Measurements from ENCODE around the gene PDAP1.
"Not testable (repeated sequence)": the region's sequence is repeated elsewhere in the genome, so short reads cannot be mapped to it uniquely, and the experiment has no call there.

PDAP1 gene

DNA sequence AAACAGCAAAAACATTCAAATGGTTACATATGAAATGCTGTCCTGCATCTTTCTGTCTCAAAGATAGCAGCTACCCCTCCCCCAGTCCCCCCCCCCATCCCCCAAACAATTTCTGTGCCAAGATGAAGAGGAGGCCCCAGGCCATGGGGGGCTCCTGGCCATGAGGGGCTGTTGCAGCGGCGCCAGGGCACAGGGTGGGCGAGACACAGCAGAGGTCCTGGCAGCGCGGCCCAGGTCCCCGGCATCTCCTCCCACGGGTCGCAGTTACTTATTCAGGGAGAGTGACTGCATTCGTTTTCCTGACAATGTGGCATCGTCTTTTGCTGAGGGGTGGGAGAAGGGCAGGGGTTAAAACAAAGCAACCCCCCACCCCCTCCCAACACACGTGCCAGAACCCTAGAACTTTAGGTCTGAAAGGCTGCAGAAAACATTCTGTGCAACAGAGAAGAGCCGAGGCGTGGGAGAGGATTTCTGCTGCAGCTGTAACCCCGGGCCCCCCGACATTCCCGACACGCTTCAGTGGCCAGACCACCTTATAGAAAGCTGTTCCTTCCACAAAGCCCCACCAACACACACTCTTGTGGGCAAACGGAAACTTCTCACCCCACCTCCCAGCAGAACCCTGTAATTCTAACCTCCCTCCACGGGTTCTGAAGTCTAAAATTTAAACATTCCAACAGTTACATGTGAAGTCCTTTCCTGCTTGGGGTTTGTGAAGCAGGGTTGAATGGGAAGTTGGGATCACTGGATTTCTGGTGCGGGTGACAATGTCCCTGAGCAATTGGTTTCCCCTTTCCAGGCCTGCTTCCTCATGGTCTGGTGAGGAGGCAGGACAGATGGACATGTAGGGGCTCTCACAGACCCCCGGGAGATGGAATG, 11.7 kb downstream of the PDAP1 start:
- no peak for DNase-seq (ENCODE audit: low spot score)

DNA sequence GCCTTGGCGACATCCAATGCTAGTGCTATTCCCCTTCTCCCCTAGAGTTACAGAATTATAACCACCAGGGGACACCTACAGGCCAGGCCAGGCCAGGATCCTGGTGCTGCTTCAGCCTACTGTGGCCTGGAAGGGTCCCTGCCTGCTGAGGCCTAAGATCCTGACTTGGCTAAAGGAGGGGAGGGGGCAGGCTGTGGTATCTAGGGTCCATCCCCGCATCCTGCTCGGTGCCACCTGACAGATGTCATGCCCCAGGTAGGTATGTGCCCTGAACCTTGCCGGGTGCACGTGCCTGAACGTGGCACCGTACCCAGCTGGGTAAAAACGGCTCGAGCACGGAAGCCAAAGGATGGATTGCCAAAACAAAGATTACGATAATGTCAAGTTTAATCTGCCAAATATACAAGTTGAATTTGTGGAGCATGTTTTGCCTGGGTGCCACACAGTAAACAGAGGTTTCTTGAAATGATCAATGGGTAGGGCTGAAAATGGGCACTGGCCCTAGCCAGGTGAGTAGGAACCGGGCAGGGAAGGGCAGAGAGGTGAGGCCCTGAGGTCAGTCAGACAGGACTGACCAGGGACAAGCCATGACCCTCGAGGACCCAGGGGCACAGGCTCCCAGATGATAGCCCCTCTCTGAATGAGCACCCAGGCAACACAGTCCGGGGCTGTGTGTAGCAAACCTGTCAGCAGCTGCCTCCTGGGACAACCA, 12.6 kb downstream of the PDAP1 start:
- DNase-seq (ENCODE audit: low spot score): no peak

DNA sequence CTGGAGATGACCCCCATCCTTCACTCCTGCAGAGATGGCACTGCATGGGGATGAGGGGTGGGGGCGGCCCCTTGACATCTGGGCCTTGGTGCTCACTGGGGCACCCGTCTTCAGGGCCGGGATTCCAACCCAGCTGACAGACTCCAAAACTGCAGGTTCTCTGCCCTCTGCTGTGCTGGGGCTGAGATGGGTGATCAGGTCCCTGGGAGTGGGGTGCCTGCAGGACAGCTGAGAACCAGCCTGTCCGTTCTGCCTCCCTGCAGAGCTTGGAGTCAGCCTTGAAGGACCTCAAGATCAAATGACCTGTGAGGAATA, 14.3 kb downstream of the PDAP1 start:
- DNase-seq (ENCODE audit: low spot score): no peak

DNA sequence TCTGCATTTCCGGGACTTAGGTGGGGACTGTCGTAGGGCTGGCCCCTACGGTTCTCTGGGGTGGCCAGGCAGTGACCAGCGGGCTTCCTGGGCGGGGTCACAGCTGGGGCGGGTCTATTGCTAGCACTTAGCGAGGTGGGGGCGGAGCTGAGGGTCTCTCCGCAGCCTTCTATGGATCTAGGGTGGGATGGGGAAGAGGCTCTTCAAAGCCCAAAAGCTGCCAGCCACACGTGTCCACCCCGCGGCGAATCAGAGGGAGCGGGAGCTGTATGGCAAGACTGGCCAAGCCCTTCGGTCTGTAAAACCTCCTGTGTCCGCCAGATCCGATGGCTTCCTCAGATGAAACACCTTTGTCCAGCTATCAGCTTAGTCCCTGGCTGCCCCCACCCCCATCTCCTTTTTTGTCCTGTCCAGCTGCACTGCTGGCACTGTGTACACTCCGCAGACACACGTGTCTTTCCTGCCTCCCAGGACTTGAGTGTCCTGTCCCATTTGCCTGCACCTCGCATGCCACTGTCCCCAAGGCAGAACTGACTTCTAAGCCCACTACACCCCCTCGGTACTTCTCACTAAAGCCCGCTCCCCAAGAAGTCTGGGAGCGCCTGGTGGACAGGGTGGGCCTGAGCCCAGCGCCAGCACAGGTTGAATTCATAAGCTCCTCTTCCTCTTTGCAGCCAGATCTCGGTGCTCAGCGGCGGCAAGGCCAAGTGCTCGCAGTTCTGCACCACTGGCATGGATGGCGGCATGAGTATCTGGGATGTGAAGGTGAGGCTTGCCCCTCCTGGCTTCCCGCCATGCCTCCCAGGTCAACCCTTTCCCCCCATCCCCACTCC, 14.8 kb downstream of the PDAP1 start:
- DNase-seq (ENCODE audit: low spot score): no peak

DNA sequence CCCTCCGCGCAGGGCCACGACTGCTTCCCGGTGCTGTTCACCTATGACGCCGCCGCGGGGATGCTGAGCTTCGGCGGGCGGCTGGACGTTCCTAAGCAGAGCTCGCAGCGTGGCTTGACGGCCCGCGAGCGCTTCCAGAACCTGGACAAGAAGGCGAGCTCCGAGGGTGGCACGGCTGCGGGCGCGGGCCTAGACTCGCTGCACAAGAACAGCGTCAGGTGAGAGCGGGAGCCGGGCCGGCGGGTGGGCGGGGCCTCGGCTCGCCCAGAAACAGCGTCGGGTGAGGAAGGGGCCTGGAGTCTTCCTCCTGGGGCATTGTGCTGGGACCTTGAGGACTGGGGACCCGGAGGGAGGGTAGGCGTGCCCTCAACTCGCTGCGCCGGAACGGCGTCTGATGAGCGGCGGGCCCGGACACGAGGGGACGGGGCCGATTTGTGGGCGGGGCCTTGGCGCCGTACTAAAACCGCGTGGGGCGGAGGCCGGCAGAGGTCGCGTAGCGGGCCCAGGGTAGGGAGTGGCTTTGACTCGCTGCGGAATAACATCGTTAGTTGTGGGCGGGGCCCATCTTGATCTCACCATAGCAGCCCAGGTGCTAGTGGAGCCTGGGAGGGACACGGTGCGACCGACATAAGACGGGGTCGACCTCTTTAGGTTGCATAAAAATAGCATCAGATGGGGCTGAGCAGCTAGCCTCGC, 15.6 kb downstream of the PDAP1 start:
- peak; percentile 86 for DNase-seq (ENCODE audit: low spot score)

DNA sequence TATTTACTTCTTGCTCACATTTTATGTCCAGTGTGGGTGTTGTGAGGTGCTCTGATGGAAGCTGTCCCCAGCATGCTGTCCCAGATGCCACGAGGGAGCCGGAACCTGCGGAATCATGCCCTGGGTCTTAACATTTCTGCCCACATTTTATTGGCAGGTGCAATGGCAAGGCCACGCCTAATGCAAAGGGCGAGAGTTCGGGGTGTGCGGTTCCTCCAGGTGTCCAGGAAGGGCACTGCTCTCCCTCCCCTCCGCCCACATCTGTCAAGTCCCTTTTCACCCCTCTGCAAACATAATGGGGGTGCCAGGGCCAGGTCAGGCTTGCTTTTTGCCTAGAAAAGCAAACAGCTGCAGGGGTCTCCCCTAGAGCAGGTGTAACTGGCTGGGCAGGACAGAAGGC, 16.4 kb downstream of the PDAP1 start:
- DNase-seq (ENCODE audit: low spot score): no peak

DNA sequence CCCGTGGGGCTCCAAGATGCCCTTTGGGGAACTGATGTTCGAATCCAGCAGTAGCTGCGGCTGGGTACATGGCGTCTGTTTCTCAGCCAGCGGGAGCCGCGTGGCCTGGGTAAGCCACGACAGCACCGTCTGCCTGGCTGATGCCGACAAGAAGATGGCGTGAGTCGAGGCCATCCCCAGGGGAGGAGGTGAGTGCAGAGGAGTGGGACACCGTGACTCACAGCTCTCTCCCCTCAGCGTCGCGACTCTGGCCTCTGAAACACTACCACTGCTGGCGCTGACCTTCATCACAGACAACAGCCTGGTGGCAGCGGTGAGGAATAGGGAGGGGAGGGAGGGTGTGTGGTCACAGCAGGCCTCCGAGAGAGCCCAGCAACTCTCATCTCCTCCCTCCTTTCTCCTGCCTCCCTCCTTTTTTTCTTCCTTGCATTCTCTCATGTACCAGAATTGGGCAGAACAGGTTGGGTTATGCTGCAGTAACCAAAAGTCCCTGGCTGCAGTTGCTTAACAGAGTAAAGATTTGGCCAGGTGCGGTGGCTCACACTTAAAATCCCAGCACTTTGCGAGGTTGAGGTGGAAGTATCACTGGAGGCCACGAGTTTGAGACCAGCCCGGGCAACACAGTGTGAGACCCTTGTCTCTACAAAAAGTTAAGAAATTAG, 17.3 kb downstream of the PDAP1 start:
- no peak for DNase-seq (ENCODE audit: low spot score)

DNA sequence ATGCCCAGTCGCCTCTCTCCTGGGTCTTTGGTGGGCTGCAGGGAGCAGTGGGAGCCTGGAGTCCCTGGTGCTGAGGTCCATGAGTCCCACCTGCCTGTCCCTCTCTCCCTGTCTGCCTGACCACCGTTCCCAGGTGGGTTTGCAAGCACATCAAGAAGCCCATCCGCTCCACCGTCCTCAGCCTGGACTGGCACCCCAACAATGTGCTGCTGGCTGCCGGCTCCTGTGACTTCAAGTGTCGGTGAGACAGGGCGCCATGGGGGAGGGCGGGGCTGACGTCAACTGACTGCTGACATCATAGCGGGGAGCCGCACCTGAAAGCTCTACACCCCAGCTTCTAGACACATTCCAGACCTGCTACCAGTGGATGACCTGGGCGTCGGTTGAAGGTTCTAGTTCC, 18.6 kb downstream of the PDAP1 start:
- DNase-seq (ENCODE audit: low spot score): no peak

DNA sequence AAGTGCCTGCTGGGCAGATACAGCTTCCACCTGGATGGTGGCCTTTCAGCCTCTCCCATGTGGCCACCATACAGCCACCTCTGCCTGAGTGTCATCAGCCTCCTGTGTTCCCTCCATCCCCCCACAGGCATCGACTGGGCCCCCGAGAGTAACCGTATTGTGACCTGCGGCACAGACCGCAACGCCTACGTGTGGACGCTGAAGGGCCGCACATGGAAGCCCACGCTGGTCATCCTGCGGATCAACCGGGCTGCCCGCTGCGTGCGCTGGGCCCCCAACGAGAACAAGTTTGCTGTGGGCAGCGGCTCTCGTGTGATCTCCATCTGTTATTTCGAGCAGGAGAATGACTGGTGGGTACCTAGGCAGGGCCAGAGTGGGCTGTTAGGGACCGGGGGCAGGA, 20.5 kb downstream of the PDAP1 start:
- no peak for DNase-seq (ENCODE audit: low spot score)

DNA sequence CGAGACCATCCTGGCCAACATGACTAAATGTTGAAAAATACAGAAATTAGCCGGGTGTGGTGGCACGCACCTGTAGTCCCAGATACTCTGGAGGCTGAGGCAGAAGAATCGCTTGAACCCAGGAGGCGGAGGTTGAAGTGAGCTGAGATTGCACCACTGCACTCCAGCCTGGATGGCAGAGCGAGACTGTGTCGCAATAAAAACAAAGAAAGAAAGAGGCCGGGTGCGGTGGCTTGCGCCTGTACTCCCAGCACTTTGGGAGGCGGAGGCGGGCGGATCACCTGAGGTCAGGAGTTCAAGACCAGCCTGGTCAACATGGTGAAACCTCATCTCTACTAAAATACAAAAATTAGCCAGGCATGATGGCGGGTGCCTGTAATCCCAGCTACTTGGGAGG, 21.2 kb downstream of the PDAP1 start:
- not testable (repeated sequence) for DNase-seq (ENCODE audit: low spot score)

DNA sequence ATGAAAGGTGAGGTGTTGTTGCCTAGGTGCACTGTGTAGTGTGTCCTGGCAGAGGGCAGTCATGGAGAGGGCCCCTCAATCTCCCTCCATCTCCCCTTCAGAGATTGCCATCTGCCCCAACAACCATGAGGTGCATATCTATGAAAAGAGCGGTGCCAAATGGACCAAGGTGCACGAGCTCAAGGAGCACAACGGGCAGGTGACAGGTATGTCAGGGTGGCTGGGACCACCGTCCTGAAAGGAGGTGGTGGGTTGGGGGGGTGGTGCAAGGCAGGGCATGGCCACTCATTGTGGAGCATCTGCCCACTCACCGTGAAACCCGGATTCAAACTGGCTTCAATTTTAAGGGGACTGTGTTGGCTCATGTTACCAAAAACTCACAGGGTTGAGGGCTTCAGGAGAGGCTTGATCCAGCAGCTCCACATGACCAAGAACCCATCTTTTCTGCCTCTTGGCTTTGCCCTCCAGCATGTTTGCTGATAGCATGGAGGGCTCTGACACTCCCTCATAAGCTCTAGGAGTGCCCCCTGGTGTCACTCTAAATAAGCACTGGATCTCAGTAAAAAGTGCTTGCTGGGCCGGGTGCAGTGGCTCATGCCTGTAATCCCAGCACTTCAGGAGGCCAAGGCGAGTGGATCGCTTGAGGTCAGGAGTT, 21.7 kb downstream of the PDAP1 start:
- DNase-seq (ENCODE audit: low spot score): peak; percentile 72

DNA sequence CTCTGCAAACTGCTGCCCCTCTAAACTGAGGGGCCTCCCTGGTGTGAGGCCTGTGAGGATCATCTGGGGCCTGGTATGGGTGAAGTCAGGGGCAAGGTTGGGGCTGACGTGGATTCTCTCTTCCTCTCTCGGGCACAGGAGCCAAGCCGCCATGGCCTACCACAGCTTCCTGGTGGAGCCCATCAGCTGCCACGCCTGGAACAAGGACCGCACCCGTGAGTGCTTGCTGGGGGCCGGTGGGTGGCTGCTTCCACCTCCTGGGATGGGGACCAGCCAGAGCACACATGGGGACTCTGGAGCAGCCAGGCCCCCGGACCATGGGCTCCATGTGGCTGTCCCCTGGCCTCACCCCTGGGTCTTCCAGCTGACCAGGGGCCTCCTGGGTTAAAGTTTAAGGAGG, 22.8 kb downstream of the PDAP1 start:
- DNase-seq (ENCODE audit: low spot score): no peak

DNA sequence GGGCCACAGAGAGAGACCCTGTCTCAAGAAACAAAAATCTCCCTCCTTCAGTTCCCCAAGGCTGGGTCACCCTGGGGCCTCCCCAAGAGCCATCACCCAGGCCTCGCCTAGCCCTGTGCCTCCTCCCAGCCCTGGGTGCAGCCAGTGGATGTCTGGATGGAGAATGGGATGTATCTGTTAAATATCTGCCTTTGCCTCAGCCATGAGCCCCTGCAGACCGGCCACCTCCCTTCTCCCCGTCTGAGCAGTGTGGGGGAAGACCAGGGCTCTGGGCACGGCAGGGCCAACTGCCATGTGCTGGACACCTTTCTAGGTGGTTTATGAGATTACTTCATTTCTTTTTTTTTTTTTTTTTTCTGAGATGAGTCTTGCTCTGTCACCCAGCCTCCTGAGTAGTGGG, 23.9 kb downstream of the PDAP1 start:
- no peak for DNase-seq (ENCODE audit: low spot score)

DNA sequence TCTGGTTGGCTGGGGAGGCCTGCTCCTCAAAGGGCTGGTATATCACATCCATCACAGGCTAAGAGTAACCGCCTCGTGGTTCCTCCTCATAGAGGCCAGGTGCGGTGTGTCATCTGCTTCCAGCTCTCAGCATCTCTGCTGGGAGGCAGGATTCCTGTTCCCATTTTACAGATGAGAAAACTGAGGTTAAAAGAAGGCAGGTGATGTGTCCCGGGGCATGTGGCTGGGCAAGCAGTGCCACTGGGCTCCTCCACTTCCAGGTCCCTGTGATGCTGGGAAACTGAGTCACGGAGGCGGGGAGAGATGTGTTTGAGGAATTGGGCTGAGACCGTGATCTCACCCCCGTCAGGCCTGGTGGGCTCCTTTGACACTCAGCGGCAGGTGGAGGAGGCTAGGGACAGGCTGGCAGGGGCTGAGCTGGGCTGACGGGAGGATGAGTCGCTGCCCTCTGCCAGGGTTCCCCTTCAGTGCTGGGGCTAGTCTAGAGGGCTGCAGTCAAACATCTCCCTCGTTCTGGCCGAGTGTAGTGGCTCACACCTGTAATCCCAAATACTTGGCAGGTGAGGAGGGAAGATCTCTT, 24.5 kb downstream of the PDAP1 start:
- no peak for DNase-seq (ENCODE audit: low spot score)

DNA sequence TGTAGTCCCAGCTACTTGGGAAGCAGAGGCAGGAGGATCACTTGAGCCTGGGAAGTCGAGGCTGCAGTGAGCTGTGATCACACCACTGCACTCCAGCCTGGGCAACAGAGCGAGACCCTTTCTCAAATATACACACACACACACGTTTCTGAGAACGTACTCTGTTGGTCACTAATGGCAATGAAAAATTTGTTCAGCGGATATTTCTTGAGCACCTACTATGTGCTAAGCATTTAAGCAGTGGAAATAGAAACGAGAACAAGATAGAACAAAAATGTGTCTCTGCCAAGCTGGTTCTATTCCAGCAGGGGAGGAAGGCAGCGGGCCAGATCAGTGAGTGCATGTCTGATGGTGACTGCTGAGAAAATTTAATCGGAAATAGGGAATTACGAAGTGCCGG, 25.2 kb downstream of the PDAP1 start:
- DNase-seq (ENCODE audit: low spot score): no peak

DNA sequence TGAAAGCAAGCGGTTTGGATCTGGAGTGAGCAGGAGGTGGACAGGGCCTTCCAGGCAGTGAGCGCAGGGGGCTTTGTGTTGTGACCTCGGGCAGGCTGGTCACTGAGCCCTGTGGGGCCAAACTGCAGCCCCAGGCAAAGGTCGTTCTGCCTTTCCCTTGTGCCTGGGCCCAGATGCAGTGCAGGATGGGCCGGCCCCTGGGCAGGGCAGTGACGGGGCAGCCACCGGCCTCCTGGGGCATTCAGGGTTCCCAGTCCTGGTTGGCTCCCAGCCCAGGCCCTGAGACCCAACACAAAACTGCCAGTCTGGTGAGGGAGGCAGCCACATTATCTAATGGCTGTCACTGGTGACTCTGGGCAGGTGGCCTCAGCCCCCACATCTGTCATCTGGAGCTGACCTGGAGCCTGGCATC, 26.7 kb downstream of the PDAP1 start:
- DNase-seq (ENCODE audit: low spot score): no peak

DNA sequence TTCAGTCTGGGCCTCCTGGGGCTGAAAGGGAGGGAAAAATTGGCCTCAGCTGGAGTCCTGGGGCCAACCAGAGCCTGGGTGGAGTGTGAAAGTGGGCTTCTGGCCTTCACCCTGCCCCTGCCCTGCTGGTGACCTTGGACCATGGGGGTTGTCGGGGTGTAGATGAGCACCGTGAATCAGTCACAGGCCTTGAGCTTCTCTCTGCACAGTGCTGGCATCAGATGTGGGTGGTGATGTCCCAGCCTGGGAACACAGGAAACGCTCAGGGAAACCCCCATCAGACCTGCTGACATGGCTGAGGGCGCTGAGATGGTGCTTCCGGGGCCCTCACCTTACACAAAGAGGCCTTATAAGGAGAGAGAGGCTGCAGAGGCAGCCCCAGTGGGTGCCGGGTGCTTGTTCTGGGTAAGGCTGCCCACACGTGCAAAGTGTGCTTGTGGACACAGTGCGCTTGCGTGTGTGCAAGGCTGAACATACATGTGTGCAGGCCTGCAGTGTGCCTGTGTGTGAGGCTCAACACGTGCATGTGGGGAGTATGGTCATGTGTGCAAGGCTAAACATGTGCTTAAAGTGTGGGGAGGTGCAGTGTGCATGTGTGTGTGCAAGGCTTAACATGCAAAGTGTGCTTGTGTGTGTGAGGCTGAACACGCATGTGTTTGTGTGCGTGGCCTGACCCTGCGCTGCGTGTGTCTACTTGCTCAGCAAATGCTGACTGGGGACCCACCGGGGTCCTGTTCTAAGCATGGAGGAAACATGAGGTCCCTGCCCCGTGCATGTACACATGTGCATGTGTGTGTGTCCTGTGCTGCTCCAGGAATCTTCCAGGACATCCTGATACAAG, 27.4 kb downstream of the PDAP1 start:
- no peak for DNase-seq (ENCODE audit: low spot score)

DNA sequence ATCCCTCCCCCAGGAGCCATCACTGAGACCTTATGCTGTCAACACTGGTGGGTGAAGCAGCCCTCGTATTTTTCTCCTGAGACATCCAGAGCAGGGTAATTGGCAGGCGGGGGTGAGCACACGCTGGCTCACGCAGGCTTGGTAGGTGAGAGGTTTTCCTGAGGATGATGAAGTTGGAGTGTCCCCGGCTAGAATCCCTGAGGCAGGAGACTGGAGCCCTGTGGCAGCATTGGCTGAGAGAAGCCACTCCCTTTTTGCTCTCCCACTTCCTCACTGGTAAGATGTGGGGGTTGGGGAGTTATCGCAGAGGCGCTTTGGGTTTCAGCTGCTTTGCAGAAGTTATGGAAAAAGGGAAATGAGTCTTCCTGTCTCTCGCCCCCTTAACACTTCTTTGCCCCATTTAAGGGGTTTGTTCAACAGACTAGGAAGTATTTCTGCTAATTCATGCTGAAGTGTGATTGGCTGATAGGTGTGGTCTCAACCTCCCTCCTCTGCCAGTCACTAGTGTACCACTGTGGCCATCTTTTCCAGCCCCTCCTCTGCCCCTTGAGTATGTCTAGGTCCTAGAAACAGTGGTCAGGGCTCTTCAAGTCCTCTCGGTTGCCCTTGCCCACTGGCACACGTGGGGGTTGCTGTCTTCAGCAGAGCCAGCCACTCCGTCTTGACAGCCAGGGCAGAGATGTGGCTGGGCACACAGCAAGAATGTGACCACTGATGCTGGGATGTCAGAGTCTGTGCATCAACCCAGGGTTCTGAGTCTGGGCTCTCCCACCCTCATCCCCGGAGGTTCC, 28.2 kb downstream of the PDAP1 start:
- DNase-seq (ENCODE audit: low spot score): peak; percentile 60

DNA sequence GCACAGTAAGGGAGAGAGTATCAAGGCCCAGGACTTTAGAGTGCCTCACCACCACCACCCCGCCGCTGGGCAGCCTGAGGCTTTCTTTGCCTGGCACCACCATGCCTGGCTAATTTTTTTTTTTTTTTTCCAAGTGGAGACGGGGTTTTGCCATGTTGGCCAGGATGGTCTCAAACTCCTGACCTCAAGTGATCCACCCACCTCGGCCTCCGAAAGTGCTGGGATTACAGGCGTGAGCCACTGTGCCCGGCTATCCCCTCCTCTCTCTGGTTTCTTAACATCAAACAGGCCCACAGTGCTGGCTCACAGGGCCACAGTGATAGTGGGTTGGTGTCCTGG, 28.7 kb downstream of the PDAP1 start:
- DNase-seq (ENCODE audit: low spot score): not testable (repeated sequence)
